GM19397 (cell line): ENCODE measurements around the gene OSBPL9.
"Not testable (repeated sequence)": the region's sequence is repeated elsewhere in the genome, so short reads cannot be mapped to it uniquely, and the experiment has no call there.

Source experiments
- ATAC-seq: cut with Tn5 transposase; IDR thresholded peaks from one replicate; pipeline ENCODE4 v1.9.1; 2021; ENCODE audit warnings: mild to moderate bottlenecking, moderate library complexity; ENCODE audit not compliant: unreplicated experiment

The OSBPL9 gene

GRCh38 chr1:51705035-51705434 is 88.1 kb downstream of the OSBPL9 start:
- no peak for ATAC-seq

GRCh38 chr1:51708911-51709760 is 92.2 kb downstream of the OSBPL9 start:
- ATAC-seq: no peak

- ATAC-seq: no peak
Observed at GRCh38 chr1:51709951-51710350, 93.1 kb downstream of the OSBPL9 start.

- ATAC-seq: no peak
Observed at GRCh38 chr1:51712590-51712989, 95.7 kb downstream of the OSBPL9 start.

- ATAC-seq: no peak
Observed at GRCh38 chr1:51714374-51715019, 97.6 kb downstream of the OSBPL9 start.

GRCh38 chr1:51715369-51715768 is 98.5 kb downstream of the OSBPL9 start:
- ATAC-seq: no peak

- ATAC-seq: no peak
Observed at GRCh38 chr1:51716746-51717145, 99.9 kb downstream of the OSBPL9 start.

GRCh38 chr1:51717842-51718241 is 101.0 kb downstream of the OSBPL9 start:
- ATAC-seq: no peak

GRCh38 chr1:51719146-51719545 is 102.3 kb downstream of the OSBPL9 start:
- ATAC-seq: no peak

GRCh38 chr1:51724797-51725196 is 107.9 kb downstream of the OSBPL9 start:
- no peak for ATAC-seq

- ATAC-seq: no peak
Observed at GRCh38 chr1:51726051-51726450, 109.2 kb downstream of the OSBPL9 start.

GRCh38 chr1:51726544-51727225 is 109.8 kb downstream of the OSBPL9 start:
- no peak for ATAC-seq

- ATAC-seq: no peak
Observed at GRCh38 chr1:51727366-51727765, 110.5 kb downstream of the OSBPL9 start.

GRCh38 chr1:51728611-51729155 is 111.8 kb downstream of the OSBPL9 start:
- ATAC-seq: no peak

- peak; percentile 92 for ATAC-seq
Observed at GRCh38 chr1:51729156-51729823, 112.4 kb downstream of the OSBPL9 start.

GRCh38 chr1:51729824-51730301 is 113.0 kb downstream of the OSBPL9 start:
- peak; percentile 21 for ATAC-seq

GRCh38 chr1:51731998-51732397 is 115.1 kb downstream of the OSBPL9 start:
- no peak for ATAC-seq

GRCh38 chr1:51732701-51733425 is 116.0 kb downstream of the OSBPL9 start:
- ATAC-seq: no peak

GRCh38 chr1:51733426-51733774 is 116.5 kb downstream of the OSBPL9 start:
- not testable (repeated sequence) for ATAC-seq
